DOHH2 (cell line): ENCODE measurements around the gene THBD.

Experiments
- CTCF ChIP-seq: fragments of 200-600 bp; sonication (generic); IDR thresholded peaks from one replicate; pipeline ENCODE4 v1.5.1; 2014; ENCODE audit warnings: antibody characterized with exemption, mild to moderate bottlenecking, low read depth, low read length; ENCODE audit not compliant: poor library complexity, severe bottlenecking
- EZH2phosphoT487 ChIP-seq: fragments of 200-600 bp; sonication (generic); IDR thresholded peaks from 2 replicates; pipeline ENCODE4 v1.6.1; 2017; ENCODE audit warnings: borderline replicate concordance, mild to moderate bottlenecking, antibody characterized with exemption, low read length, moderate library complexity, mixed read lengths

GRCh38 chr20:23084845-23085365, 35.4 kb upstream of the THBD start:
- no peak for TF ChIP-seq CTCF
- no peak for TF ChIP-seq EZH2phosphoT487
